A549 treated with Mapracorat at 1 μM for 4 hours (cell line): ENCODE data around the gene EEF1B2. TPM values are rescaled to one million over a fixed set of nuclear protein-coding genes. Genes with fewer than 3 reads are reported as not detected.

Experiments used
- total RNA-seq: library from RNA; stranded (reverse); fragments of 200-300 nt; extraction: Qiagen RNA extraction; gene quantifications from 5 replicates; pipeline ENCODE4 v1.2.3, GENCODE V29; 2022

EEF1B2 gene
- 1,032 to 1,246 TPM (median 1,058 TPM) in 5 replicates for total RNA-seq

DNA sequence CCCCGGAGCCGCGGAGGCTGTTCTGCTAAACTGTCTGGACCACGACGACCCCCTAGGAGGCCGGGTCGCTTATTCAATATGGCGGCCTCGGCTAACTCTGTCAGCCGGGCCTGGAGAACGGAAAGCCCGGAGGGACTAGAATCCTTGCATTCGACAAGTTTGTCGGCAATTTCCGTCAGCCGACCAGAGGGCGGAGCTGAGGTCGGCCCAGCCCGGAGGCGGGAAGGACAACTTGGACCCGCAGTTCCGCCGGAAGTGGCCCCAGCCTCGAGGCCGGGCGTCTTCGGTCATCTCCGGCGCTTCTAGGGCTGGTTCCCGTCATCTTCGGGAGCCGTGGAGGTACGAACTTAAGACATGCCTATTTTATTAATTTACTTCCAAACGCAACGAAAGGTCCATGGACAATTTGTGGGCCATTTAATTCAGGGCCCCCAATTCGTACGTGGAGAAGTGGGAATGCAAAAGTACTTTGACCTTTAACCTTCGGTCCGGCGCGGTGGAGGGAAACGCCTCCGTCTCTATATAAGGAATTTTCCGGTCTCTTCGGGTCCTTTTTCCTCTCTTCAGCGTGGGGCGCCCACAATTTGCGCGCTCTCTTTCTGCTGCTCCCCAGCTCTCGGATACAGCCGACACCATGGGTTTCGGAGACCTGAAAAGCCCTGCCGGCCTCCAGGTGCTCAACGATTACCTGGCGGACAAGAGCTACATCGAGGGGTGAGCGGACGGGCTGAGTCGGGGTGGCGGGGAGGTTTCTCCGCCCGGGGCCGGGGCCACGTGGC is at the start of gene EEF1B2, which contains the start of gene NDUFS1:
Gene EEF1B2 (plus strand): TSS at position 550 of the 779 bp plus-strand sequence. CDS start 85 bp downstream, at position 635.
Gene NDUFS1 (minus strand): TSS at position 99 of the 779 bp plus-strand sequence. CDS start 5,766 bp downstream, outside the sequence.

Other genes starting within 250 kb of the EEF1B2 start
- gene INO80D, start 73.7 kb upstream of the EEF1B2 start, total RNA-seq = 1.5 to 1.9 TPM (median 1.6 TPM) in 5 replicates
- 51.5 to 65.6 TPM (median 62.4 TPM) in 5 replicates for gene NDUFS1, start 451 bp upstream of the EEF1B2 start, total RNA-seq
- 0.79 to 1.3 TPM (median 1.1 TPM) in 5 replicates for gene ZDBF2, start 114.8 kb downstream of the EEF1B2 start, total RNA-seq